GM18526 (cell line): ENCODE measurements around the gene HMGCS2.

ENCODE experiments used
- POLR2A ChIP-seq: IDR thresholded peaks from 3 replicates; pipeline ENCODE4 v1.6.1; 2011; ENCODE audit not compliant: insufficient read length; ENCODE audit errors: extremely low read depth

HMGCS2 gene

DNA sequence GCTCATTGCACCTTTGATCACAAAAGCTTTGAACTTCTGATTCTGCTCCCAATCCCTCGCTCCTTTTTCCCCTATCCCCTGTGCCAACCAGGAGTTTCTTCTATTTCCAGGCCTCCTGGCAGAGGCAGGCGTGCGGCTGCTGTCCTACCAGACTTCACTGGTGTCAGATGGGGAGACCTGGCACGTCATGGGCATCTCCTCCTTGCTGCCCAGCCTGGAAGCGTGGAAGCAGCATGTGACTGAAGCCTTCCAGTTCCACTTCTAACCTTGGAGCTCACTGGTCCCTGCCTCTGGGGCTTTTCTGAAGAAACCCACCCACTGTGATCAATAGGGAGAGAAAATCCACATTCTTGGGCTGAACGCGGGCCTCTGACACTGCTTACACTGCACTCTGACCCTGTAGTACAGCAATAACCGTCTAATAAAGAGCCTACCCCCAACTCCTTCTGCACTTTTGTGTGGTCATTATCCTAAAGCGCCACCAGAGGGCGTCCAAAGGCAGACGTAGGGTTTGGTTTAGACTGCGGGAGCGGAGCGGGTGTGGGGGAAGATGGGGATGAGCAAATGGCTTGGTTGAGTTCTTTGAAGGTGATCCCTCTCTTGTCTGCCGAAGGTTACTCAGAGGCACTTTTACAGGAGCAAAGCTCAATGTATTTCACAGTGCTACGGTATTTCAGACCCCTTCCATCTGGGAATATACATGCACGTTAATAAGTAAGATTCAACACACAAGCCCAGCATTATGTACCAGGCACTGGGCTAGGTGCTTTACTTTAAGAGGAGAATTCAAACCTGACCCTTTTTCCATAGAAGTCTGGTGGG is 24.7 kb downstream of the HMGCS2 start:
- TF ChIP-seq POLR2A = no peak

DNA sequence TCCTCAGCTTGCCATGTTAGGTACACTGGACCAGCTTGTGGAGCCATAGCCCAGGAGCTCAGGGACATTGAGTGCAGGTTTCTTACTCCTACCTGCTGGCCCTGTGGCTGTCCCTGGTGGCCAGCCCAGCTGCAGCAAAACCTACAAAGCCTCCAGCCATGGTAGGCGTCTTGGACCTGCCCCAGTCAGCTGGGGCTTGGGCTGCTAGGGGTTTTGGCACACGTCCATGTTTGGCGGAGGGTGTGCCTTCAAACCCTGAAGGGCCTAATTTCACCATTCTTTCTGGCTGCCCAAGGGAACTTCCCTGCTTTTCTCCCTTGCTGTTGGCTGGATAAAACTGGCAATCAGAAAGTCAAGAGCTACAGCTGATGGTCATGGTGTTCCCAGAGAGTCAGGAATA is 25.4 kb downstream of the HMGCS2 start:
- TF ChIP-seq POLR2A = no peak

DNA sequence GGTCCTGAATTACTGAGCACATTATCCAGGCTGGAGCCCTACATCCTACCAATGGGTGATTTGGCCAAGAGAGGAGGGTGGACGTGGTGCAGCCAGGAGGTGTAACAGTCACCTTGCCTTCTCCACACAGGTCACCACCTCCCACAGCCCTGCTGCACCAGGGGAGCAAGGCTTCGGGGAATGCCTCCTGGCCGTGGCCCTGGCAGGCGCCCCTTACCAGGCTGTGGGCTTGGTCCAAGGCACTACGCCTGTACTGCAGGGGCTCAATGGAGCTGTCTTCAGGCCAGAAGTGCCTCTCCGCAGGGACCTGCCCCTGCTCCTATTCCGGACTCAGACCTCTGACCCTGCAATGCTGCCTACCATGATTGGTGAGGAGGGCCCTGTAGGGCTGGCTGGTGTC is 26.0 kb downstream of the HMGCS2 start:
- TF ChIP-seq POLR2A = no peak

DNA sequence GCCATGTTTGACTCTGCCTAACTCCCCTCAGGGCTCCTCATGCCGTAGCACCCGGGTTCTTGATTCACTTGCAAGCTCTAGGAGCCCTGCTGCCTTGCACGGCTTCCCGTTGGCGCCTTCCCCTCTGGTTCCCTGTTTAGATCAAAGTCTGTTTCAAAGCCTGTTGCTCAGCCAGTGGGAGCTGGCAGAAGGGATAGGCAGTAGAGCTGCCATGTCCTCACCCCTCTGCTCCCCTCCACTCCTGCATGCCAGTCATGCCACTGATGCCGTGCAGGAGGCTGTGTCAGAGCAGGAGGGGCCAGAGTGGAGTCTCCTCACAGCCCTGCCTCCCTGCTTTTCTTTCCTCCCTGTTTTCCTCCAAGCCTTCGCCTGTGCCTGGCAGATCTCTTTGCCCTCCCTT is 26.5 kb downstream of the HMGCS2 start:
- TF ChIP-seq POLR2A = no peak

DNA sequence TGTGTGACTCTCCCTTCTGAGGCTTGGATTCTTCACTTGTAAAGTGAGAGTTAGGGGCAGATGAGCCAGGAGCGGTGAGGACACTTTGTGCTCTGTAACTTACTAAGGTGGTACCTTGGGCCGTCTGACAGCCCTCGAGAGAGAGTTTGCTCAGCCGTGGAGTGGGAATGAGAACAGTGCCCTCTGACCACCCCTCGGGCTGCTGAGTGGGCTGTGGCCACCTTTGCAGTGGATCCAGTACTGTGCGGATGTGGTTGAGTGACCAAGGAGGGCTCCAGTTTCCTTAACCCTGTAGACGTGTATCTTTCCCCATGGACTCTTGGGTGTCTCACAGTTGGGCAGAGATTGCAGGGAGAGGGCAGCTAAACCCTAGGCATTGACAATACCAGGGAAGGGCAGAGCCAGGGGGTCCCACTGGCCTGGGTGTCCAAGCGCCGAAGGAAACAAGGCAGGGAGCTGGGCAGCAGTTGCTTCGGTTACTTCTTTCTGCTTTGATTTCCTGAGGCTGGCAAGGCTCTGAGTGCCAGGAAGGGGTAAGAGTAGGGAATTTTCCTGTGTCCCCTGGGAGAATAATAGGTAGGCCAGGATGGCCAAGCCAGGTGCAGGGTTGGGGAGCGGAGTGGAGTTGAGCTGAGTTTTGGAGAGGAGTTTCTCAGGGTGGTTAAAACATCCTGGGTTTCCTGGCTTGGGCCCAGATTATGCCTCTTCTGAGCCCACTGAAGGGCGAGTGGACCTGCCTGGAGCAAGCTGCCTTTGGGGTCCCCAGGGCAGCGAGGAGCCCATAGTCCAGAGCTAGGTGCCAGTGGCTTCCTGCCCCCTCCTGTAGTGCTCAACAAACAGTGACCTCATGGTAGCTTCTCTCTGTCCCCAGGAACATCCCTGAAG is 27.6 kb downstream of the HMGCS2 start:
- no peak for TF ChIP-seq POLR2A

DNA sequence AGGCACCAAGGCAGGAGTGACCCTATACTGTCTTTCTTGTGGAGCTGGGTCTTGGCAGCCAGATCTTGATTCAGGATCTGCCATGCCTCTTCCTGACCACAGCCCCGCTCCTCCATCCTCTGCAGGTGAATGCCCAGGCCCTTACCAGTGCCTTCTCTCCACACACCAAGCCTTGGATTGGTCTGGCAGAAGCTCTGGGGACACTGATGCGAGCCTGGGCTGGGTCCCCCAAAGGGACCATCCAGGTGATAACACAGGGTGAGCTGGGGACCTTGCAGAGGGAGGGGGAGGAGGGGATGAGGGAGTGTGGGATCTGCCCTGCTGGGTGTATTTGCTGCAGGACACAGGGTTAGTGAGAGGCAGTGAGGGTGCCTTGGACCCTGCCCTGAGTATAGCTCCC is 28.4 kb downstream of the HMGCS2 start:
- TF ChIP-seq POLR2A = no peak

- TF ChIP-seq POLR2A = no peak
Observed at GRCh38 chr1:119739150-119739549, 29.6 kb downstream of the HMGCS2 start.

DNA sequence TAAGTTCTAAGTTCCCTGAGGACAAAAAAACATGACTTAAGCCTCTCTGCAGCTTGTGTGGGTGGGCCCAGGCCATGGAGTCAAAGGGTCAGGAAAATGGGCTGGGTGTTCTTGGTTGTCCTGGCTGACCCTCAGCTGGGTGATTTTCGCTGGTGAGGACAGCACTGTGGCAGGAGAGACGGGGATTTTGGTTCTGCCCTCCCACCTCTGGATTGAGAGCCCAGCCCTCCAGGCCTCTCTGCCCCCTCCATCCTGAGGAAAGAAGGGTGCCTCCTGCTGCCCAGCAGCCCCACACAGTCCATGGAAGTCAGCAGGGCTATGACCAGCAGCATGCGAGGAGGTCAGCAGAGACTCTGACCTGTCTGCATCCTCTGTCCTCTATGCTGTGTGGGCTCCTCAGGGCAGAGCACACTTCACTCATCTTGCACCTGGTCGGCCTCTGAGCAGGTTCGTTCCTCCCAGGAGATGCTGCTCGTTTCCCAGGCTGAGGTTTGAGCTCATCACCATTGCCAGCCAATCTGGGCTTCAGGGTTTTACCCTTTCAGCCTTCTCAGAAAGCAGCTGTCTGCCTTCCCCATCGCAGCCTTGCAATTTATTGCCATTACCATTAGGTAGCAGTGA is 30.5 kb downstream of the HMGCS2 start:
- TF ChIP-seq POLR2A = no peak

DNA sequence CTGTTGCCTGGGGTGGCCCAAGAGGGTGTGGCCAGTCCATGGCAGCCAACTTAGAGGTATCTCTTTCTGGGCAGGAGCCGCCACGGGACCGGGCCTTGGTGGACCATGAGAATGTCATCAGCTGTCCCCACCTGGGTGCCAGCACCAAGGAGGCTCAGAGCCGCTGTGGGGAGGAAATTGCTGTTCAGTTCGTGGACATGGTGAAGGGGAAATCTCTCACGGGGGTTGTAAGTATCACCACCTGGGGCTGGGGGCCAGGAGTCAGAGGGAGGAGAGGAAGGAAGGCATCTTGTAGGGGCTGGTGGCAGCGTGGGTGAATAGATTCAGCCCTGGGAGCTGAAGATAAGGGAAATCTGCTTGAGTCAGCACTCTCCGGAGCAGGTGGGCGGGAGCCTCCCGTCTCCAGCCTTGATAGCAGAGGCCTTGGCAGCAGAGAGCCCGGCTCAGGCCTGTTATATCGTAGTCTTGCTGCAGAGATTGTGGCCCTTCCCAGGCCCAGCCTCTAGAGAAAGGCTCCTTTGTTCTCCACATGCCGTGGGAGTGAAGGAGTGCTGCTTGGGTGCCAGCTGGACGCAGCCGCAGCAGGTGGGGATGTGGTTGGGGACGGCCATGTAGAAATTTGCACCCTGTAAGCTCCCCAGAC is 31.5 kb downstream of the HMGCS2 start:
- TF ChIP-seq POLR2A = no peak

DNA sequence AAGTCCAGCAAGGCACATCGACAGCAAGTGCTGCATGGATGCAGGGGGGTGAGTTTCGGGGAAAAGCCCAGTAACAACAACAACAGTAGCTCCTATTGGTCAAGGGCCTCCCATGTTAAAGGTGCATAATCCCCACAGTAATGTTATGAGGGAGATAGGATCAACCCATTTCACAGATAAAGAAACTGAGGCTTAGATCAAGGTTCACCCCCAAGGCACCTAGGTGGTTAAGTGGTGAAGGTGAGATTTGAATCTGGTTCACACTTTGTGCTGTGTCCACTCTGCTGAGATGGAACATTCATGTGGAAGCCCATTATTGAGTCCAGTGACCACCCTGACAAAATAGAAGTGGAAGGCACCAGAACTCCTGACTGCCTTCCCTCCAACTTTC is 32.1 kb downstream of the HMGCS2 start:
- TF ChIP-seq POLR2A = no peak

- no peak for TF ChIP-seq POLR2A
Observed at GRCh38 chr1:119735217-119735616, 33.5 kb downstream of the HMGCS2 start.

DNA sequence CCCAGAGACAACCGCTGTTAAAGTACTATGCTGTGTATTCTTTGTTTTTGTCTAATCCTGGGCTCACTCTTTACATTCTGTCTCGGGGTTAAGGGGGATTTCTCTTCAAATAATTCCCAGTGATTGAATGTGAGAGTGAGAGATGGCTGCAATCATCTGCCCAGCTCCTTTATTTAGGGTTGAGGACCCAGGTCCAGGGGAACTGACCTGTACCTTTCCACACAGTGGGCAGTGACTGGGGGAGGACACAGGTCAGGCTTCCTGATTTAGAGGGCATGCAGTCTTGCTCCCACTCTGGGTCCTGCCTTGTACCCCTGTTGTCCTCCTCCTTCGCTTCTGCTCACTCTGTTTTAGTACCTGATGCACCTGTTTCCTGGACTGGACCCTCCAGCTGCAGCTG is 35.0 kb downstream of the HMGCS2 start:
- TF ChIP-seq POLR2A = no peak

DNA sequence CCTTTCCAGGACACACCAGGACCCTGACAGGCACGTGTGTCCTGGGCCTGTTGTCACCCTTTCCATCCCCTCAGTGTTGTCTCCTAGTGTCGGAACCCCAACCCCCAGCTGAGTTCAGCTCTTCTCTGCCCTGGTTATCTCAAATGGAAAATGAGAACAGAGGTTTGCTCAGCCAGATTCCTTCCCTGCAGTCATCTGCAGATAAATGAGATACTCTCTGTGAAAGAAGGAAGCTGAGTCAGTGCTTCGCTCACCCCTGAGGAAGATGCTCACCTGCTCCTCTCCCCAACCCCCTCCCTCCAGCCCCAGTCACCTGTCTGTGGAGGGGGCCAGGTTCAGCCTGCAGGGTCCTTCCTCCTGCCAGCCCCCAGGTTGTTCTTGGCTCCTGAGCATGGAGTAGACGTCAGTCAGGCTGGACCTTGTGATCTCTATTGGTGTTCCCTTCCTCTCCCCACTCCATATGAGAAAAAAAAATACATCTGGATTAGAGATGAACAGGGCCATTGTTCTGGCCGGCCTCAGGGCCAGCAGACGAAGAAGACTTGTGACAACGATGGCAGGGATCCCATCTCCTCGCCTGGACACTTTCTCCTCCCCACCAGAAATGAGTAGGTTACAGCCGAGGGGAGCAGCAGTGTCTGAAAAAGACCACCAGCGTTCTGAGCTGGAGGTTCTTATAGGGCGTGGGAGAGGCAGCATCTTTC is 36.1 kb downstream of the HMGCS2 start:
- TF ChIP-seq POLR2A = no peak

DNA sequence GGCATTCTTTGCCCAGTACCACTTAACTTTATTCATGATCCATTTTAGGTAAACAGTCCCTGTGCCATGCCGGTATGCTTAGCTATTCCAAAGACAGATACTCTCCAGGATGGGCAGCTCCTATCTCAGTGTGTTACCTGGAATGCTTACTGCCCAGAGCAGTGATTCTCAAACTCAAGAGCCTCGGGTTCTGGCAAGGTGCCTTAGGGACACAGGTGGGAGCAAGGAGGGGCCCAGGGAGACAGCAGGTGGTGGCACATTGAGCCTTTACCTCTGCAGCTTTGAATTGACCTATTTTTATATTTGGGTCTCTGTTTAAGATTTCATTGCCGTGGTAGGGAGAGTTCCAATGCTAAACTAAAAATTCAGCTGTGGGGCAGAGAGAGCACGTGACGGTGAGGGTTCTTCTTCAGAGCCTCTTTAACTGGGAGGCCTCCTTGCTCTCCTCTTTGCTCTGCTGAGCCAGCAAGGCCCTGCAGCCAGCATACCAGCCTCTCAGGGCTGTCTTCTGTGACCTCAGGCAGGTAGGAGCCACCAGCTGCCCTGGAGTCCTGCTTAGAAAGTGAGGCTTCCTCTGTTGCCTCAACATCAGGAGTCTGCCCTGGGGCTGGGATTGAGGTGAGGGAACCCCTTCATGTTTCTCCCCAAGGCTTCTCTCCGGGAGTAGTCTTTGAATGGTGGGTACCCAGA is 36.8 kb downstream of the HMGCS2 start:
- no peak for TF ChIP-seq POLR2A
